ENCODE results near the gene ESYT1.

Gene ESYT1

GRCh38 chr12:56124133-56124532 is 3.9 kb upstream of the ESYT1 start:
- in situ Hi-C loops (cut with MboI; ENCODE audit: low sequenced_read_pairs, unreplicated experiment), result no loop called here
- no peak for DNase-seq (ENCODE audit: low spot score)

GRCh38 chr12:56126732-56127239 is 1.3 kb upstream of the ESYT1 start:
- TF ChIP-seq CTCF (IDR thresholded peaks at IDR 0.05; ENCODE audit: borderline replicate concordance, control extremely low read depth, extremely low read depth, insufficient read depth, missing control alignments), result no peak
- in situ Hi-C loops (cut with MboI; ENCODE audit: low sequenced_read_pairs, unreplicated experiment), result no loop called here

More at GRCh38 chr12:56124133-56124532, 3.9 kb upstream of the ESYT1 start:
- TF ChIP-seq CTCF (IDR thresholded peaks at IDR 0.05; ENCODE audit: borderline replicate concordance, control extremely low read depth, extremely low read depth, insufficient read depth, missing control alignments), result no peak

GRCh38 chr12:56127485-56127887 is 581 bp upstream of the ESYT1 start:
- in situ Hi-C loops (cut with MboI; ENCODE audit: low sequenced_read_pairs, unreplicated experiment), result no loop called here
- no peak for TF ChIP-seq CTCF (IDR thresholded peaks at IDR 0.05; ENCODE audit: borderline replicate concordance, control extremely low read depth, extremely low read depth, insufficient read depth, missing control alignments)
- no peak for DNase-seq (ENCODE audit: low spot score)

More at GRCh38 chr12:56126732-56127239, 1.3 kb upstream of the ESYT1 start:
- DNase-seq (ENCODE audit: low spot score), result no peak

GRCh38 chr12:56128670-56129205 is 671 bp downstream of the ESYT1 start:
- in situ Hi-C loops (cut with MboI; ENCODE audit: low sequenced_read_pairs, unreplicated experiment), result no loop called here
- no peak for DNase-seq (ENCODE audit: low spot score)

GRCh38 chr12:56129206-56129941 is 1.3 kb downstream of the ESYT1 start:
- in situ Hi-C loops (cut with MboI; ENCODE audit: low sequenced_read_pairs, unreplicated experiment), result no loop called here
- peak; percentile 76 for DNase-seq (ENCODE audit: low spot score)
- no peak for TF ChIP-seq CTCF (IDR thresholded peaks at IDR 0.05; ENCODE audit: borderline replicate concordance, control extremely low read depth, extremely low read depth, insufficient read depth, missing control alignments)

More at GRCh38 chr12:56128670-56129205, 671 bp downstream of the ESYT1 start:
- no peak for TF ChIP-seq CTCF (IDR thresholded peaks at IDR 0.05; ENCODE audit: borderline replicate concordance, control extremely low read depth, extremely low read depth, insufficient read depth, missing control alignments)

GRCh38 chr12:56129942-56130495 is 2.0 kb downstream of the ESYT1 start:
- no peak for DNase-seq (ENCODE audit: low spot score)
- no peak for TF ChIP-seq CTCF (IDR thresholded peaks at IDR 0.05; ENCODE audit: borderline replicate concordance, control extremely low read depth, extremely low read depth, insufficient read depth, missing control alignments)
- in situ Hi-C loops (cut with MboI; ENCODE audit: low sequenced_read_pairs, unreplicated experiment), result no loop called here

Measured in GM13976 (cell line).